Loucy (cell line): Measurements from ENCODE around the gene TWF1.

Experiments used
- H2AFZ ChIP-seq: fragments of 200-600 bp; sonication (generic); 2 replicates; pipeline ENCODE4 v1.6.0; 2016; ENCODE audit warnings: antibody characterized with exemption, mild to moderate bottlenecking, low read length, moderate library complexity
- H3F3A ChIP-seq: fragments of 200-600 bp; 2 replicates; pipeline ENCODE4 v1.6.0; 2016; ENCODE audit warnings: antibody characterized with exemption, low read depth, mild to moderate bottlenecking
- H3K27me3 ChIP-seq: fragments of 200-600 bp; sonication (generic); 2 replicates; pipeline ENCODE4 v1.6.1; 2014; ENCODE audit warnings: low read length, mild to moderate bottlenecking; ENCODE audit not compliant: insufficient read depth, poor library complexity, severe bottlenecking
- H3K36me3 ChIP-seq: fragments of 200-600 bp; sonication (generic); 2 replicates; pipeline ENCODE4 v1.6.1; 2016; ENCODE audit warnings: low read length; ENCODE audit not compliant: insufficient read depth
- H3K4me1 ChIP-seq: fragments of 200-600 bp; sonication (generic); 2 replicates; pipeline ENCODE4 v1.5.1; 2014; ENCODE audit warnings: low read length, mild to moderate bottlenecking; ENCODE audit not compliant: insufficient read depth, poor library complexity, severe bottlenecking
- H3K4me2 ChIP-seq: fragments of 200-600 bp; sonication (generic); 2 replicates; pipeline ENCODE4 v1.6.0; 2014; ENCODE audit warnings: antibody characterized with exemption, low read length, low read depth, mild to moderate bottlenecking; ENCODE audit not compliant: poor library complexity, severe bottlenecking
- H3K4me3 ChIP-seq: fragments of 200-600 bp; sonication (generic); 2 replicates; pipeline ENCODE4 v1.5.1; 2014; ENCODE audit warnings: low read length, mild to moderate bottlenecking, mixed read lengths; ENCODE audit not compliant: poor library complexity, severe bottlenecking
- H3K79me2 ChIP-seq: fragments of 200-600 bp; sonication (generic); 2 replicates; pipeline ENCODE4 v1.6.1; 2014; ENCODE audit warnings: low read length; ENCODE audit not compliant: insufficient read depth
- H3K9ac ChIP-seq: fragments of 200-600 bp; sonication (generic); 2 replicates; pipeline ENCODE4 v1.6.0; 2014; ENCODE audit warnings: mild to moderate bottlenecking, low read depth, low read length, moderate library complexity; ENCODE audit not compliant: poor library complexity, severe bottlenecking
- H3K9me2 ChIP-seq: fragments of 200-600 bp; sonication (generic); replicated peaks from 2 replicates; pipeline ENCODE4 v1.6.1; 2016; ENCODE audit warnings: low read depth, low read length, mixed read lengths
- H3K9me3 ChIP-seq: fragments of 200-600 bp; sonication (generic); 2 replicates; pipeline ENCODE4 v1.6.1; 2014; ENCODE audit warnings: mild to moderate bottlenecking, antibody characterized with exemption, low read length, low read depth; ENCODE audit not compliant: insufficient read depth
- H4K20me1 ChIP-seq: fragments of 200-600 bp; sonication (generic); 2 replicates; pipeline ENCODE4 v1.6.0; 2014; ENCODE audit warnings: antibody characterized with exemption, low read length, mild to moderate bottlenecking; ENCODE audit not compliant: insufficient read depth, poor library complexity, severe bottlenecking
- EZH2phosphoT487 ChIP-seq: fragments of 200-600 bp; IDR thresholded peaks from 2 replicates; pipeline ENCODE4 v1.6.1; 2018; ENCODE audit warnings: antibody characterized with exemption, mild to moderate bottlenecking, moderate library complexity, borderline replicate concordance
- TF ChIP-seq, protein P1 (sequence below): fragments of 200-600 bp; sonication (generic); conservative IDR thresholded peaks from 2 replicates; pipeline ENCODE4 v1.5.1; 2014; ENCODE audit warnings: mild to moderate bottlenecking, antibody characterized with exemption, low read length

Gene TWF1

GRCh38 chr12:43826681-43827080, 20.6 kb upstream of the TWF1 start:
- no peak overlapping the region for H3K4me3 ChIP-seq
- no peaks in the 10 kb centered on the region for H3K4me1 ChIP-seq
- no peak overlapping the region for H3K4me2 ChIP-seq
- no peaks in the 10 kb centered on the region for H3K79me2 ChIP-seq
- no peaks in the 10 kb centered on the region for H3K36me3 ChIP-seq
- no peaks in the 10 kb centered on the region for H3K9me3 ChIP-seq
- no peaks in the 10 kb centered on the region for H4K20me1 ChIP-seq
- no peak overlapping the region for H3K9ac ChIP-seq
- H3F3A ChIP-seq = no peaks in the 10 kb centered on the region
- H3K9me2 ChIP-seq = no peaks in the 10 kb centered on the region
- H3K27me3 ChIP-seq = no peaks in the 10 kb centered on the region
- no peak for TF ChIP-seq EZH2phosphoT487
- TF ChIP-seq, protein P1, sequence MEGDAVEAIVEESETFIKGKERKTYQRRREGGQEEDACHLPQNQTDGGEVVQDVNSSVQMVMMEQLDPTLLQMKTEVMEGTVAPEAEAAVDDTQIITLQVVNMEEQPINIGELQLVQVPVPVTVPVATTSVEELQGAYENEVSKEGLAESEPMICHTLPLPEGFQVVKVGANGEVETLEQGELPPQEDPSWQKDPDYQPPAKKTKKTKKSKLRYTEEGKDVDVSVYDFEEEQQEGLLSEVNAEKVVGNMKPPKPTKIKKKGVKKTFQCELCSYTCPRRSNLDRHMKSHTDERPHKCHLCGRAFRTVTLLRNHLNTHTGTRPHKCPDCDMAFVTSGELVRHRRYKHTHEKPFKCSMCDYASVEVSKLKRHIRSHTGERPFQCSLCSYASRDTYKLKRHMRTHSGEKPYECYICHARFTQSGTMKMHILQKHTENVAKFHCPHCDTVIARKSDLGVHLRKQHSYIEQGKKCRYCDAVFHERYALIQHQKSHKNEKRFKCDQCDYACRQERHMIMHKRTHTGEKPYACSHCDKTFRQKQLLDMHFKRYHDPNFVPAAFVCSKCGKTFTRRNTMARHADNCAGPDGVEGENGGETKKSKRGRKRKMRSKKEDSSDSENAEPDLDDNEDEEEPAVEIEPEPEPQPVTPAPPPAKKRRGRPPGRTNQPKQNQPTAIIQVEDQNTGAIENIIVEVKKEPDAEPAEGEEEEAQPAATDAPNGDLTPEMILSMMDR = no peak
- no peak overlapping the region for H2AFZ ChIP-seq

- Histone ChIP-seq H3K4me1 (no peaks in the 10 kb centered on the region), H3K9me2 (no peaks in the 10 kb centered on the region), H4K20me1 (no peaks in the 10 kb centered on the region), H3K79me2 (no peaks in the 10 kb centered on the region), H3K4me2 (no peak overlapping the region), H3K9ac (no peak overlapping the region), H3K4me3 (no peak overlapping the region), H3F3A (no peaks in the 10 kb centered on the region), H3K9me3 (no peaks in the 10 kb centered on the region), H2AFZ (no peak overlapping the region), H3K27me3 (no peaks in the 10 kb centered on the region), H3K36me3 (no peaks in the 10 kb centered on the region)
- no peak for TF ChIP-seq EZH2phosphoT487
- TF ChIP-seq, protein P1 = no peak
Observed at GRCh38 chr12:43824207-43824775, 18.2 kb upstream of the TWF1 start.

- Histone ChIP-seq H4K20me1 (no peaks in the 10 kb centered on the region), H3K4me2 (no peak overlapping the region)
- TF ChIP-seq, protein P1 = no peak
- no peak for TF ChIP-seq EZH2phosphoT487
Observed at GRCh38 chr12:43816168-43816567, 10.1 kb upstream of the TWF1 start.

More at GRCh38 chr12:43816168-43816567, 10.1 kb upstream of the TWF1 start:
- no peak overlapping the region for H3K4me3 ChIP-seq
- no peaks in the 10 kb centered on the region for H3K36me3 ChIP-seq
- no peaks in the 10 kb centered on the region for H3K9me2 ChIP-seq
- no peaks in the 10 kb centered on the region for H3K9me3 ChIP-seq
- no peak overlapping the region for H3K9ac ChIP-seq
- no peaks in the 10 kb centered on the region for H3K27me3 ChIP-seq
- H3K79me2 ChIP-seq = no peaks in the 10 kb centered on the region
- H3K4me1 ChIP-seq = no peaks in the 10 kb centered on the region
- no peaks in the 10 kb centered on the region for H3F3A ChIP-seq
- no peak overlapping the region for H2AFZ ChIP-seq
